GM18507 (cell line): ENCODE measurements around the gene CFAP100.

Source experiments
- DNase-seq: peaks from one replicate; pipeline ENCODE4 v3.0.0; 2011; ENCODE audit warnings: low read depth; ENCODE audit not compliant: insufficient read length; ENCODE audit errors: extremely low spot score
- FAIRE-seq: peaks from 2 replicates; lab custom pipeline; 2011; peaks lifted over from hg19 to GRCh38; lab: Jason Lieb, UNC

The CFAP100 gene

GRCh38 chr3:126450744-126451143, 56.0 kb downstream of the CFAP100 start:
- FAIRE-seq (no peak), DNase-seq (no peak)

DNA sequence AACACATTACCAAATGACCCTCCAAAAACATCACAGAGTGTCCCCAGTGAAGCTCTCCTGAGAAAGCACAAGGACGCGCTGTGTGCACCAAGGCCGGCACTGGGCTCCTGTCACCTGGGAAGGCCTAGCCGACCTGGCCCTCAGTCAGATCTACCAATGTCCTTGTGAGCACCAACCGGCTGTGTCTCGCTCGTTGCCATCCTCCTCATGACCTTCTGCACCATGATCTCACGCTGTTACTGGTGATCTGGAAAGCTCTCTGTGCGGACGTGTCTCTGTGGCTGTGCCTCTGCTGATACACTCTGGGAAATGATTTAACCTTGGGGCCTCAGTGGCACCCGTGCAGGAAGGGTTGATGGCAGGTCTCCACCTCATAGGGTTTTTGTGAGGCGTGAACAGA, 56.8 kb downstream of the CFAP100 start:
- no peak for DNase-seq
- FAIRE-seq = no peak

DNA sequence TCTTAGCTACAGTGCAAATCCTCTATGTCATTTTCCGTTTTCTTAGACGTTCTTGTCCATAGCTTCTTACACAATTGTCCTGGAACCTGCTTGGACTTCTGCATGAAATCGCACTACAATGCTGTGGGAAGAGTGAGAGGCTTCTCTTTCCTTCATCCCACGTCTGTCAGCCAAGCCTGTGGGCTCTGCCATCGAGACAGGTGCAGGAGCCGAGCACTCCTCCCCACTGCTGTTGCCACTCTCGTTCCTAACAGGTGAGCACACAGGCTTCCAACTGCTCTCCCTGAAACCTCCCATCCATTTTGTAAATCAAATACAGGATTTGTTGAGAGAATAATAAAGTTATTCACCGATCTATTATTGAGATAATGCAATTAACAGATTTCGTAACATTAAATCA, 57.5 kb downstream of the CFAP100 start:
- DNase-seq = no peak
- no peak for FAIRE-seq

DNA sequence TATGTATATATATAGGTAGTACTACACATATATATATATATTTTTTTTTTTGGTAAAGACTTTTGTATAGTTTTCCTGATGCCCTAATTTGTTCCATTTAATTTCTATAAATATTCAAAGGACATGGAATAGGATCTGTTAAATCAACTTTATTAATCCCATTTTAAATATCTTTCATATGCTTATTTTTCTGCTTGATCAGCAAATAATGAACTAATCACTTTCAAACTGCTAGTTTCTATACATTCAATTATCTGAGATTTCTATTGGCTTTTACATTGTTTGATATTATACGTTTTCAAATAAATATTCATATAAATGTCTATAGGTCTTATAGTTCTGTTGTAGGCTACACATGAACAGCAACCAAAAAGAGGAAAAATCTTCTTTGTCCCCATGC, 59.3 kb downstream of the CFAP100 start:
- FAIRE-seq = no peak
- no peak for DNase-seq

GRCh38 chr3:126454437-126455198, 59.9 kb downstream of the CFAP100 start:
- DNase-seq (no peak), FAIRE-seq (no peak)

GRCh38 chr3:126456211-126456610, 61.5 kb downstream of the CFAP100 start:
- DNase-seq = no peak
- FAIRE-seq = no peak

GRCh38 chr3:126456766-126457388, 62.2 kb downstream of the CFAP100 start:
- FAIRE-seq = no peak
- no peak for DNase-seq

- no peak for DNase-seq
- FAIRE-seq = no peak
Measured at GRCh38 chr3:126459111-126459762, 64.5 kb downstream of the CFAP100 start.

- no peak for FAIRE-seq
- DNase-seq = no peak
Measured at GRCh38 chr3:126459763-126460127, 65.0 kb downstream of the CFAP100 start.

DNA sequence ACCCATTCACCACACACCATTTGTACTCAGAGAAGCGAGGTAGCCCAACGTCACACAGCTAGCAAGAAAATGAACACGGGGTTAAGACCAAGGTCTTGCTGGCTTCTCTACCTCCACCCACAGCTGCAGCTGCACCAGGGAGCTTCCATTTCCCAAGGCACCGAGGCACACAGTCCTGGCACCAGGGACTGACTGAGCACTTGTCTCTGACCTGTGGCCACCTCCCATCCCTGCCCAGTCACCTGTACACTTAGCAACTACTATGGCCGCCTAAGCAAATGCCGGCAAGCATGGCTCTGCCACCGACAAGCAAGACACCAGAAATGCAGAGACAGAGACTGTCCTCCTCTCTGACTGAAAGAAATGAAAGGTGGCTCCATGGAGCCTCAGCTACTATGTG, 65.7 kb downstream of the CFAP100 start:
- FAIRE-seq (no peak), DNase-seq (no peak)

GRCh38 chr3:126461450-126462070, 66.9 kb downstream of the CFAP100 start:
- no peak for FAIRE-seq
- no peak for DNase-seq

- no peak for FAIRE-seq
- DNase-seq = no peak
Measured at GRCh38 chr3:126463521-126463920, 68.8 kb downstream of the CFAP100 start.

DNA sequence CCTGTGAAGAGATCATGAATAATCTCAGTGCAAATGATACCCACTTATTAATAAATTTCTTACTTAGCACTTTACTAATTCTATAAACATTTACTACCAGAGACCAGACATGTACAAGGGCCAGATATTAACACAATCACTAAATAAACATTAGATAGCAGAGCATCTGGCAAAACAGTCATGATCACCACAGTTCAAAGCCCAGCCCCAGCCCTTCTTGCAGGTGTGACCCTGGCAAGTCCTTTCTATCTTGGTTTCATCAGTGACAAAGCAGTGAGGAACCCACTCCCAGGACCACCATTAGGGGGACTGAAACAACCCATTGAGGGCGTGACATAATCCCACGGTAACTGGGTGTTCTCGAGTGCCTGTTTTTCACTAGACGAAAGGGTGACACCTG, 69.4 kb downstream of the CFAP100 start:
- no peak for DNase-seq
- FAIRE-seq = no peak

- FAIRE-seq (no peak), DNase-seq (no peak)
Measured at GRCh38 chr3:126464494-126464893, 69.8 kb downstream of the CFAP100 start.

- FAIRE-seq (no peak), DNase-seq (no peak)
Measured at GRCh38 chr3:126464997-126465396, 70.3 kb downstream of the CFAP100 start.

DNA sequence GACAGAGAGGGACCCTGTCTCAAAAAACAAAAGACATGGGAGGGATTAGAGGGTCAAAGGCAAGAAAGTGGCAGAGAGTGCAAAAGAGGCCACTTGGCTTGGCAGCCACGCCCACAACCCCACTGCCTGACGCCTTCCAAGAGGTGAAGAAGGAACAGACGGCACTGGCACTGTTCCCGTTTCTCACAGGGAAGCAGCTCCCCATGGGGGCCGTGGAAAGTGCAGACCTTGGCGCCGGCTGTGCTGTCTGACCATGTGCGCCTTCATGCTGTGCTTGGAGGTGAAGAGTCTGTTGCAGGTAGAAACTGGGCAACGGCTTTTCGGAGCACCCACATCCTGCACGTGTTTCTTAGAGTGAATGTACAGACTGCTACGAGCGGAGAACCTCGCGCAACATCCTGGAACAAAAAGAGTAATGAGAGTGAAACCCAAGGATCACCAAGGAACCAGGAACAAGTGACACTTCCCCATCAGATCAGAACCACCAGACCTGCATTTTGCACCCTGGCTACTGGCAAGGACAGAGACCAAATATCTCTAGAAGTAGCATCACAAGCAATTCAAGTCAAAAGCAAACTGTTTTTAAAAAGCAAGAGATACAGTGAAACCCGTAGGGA, 71.3 kb downstream of the CFAP100 start:
- FAIRE-seq (no peak), DNase-seq (no peak)

- no peak for FAIRE-seq
- no peak for DNase-seq
Measured at GRCh38 chr3:126466886-126467610, 72.3 kb downstream of the CFAP100 start.

DNA sequence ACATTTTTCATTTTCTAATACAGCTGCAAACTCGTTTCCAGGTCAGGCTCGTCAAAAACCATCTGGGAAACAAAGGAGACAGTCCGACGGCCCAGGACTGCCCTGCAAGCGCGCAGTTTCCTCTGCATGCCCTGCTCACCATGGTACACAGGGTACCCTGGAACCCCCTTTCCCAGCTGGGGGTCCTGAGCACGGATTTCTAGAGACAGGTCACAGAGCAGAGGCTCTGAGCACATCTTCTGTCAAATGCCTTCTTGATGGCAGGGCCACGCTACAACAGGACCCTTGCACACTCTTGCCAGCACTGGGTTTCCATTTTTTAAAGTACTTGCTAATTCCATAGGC, 72.9 kb downstream of the CFAP100 start:
- DNase-seq (no peak), FAIRE-seq (no peak)

- no peak for FAIRE-seq
Measured at GRCh38 chr3:126468028-126468891, 73.6 kb downstream of the CFAP100 start.

More at GRCh38 chr3:126468028-126468891, 73.6 kb downstream of the CFAP100 start:
- DNase-seq = no peak
